Muscle layer of duodenum (tissue), 2 donors: Measurements from ENCODE around the gene CLC.

Experiments used
- H3K27ac ChIP-seq: one replicate; pipeline ENCODE4 v1.7.0; 2013; ENCODE audit warnings: mild to moderate bottlenecking, low read length
- H3K27me3 ChIP-seq: one replicate; pipeline ENCODE4 v1.7.0; 2013; ENCODE audit warnings: low read depth, mild to moderate bottlenecking, control low read depth, low read length
- H3K36me3 ChIP-seq, 2 donors: one replicate each; pipeline ENCODE4 v1.7.0; 2013; ENCODE audit warnings: low read length in 2 of 2, control low read depth in 1 of 2, mild to moderate bottlenecking in 1 of 2; ENCODE audit not compliant: insufficient read depth in 2 of 2, control insufficient read depth in 1 of 2
- H3K4me1 ChIP-seq, 2 donors: one replicate each; pipeline ENCODE4 v1.7.0; 2013; ENCODE audit warnings: low read length in 2 of 2, mild to moderate bottlenecking in 2 of 2, control low read depth in 1 of 2, moderate library complexity in 1 of 2; ENCODE audit not compliant: insufficient read depth in 2 of 2, control insufficient read depth in 1 of 2
- H3K4me3 ChIP-seq, 2 donors: one replicate each; pipeline ENCODE4 v1.7.0; 2013; ENCODE audit warnings: low read length in 2 of 2, low read depth in 1 of 2, mild to moderate bottlenecking in 1 of 2
- H3K9me3 ChIP-seq, 2 donors: one replicate each; pipeline ENCODE4 v1.7.0; 2013; ENCODE audit warnings: low read length in 2 of 2, control low read depth in 1 of 2, mild to moderate bottlenecking in 1 of 2; ENCODE audit not compliant: control insufficient read depth in 1 of 2
- donor health status: healthy.

CLC gene

GRCh38 chr19:39752390-39752789 lies 14.6 kb upstream of the CLC start:
- Histone ChIP-seq H3K9me3 (no peaks in the 10 kb centered on the region), H3K27me3 (no peaks in the 10 kb centered on the region), H3K4me1 (no peaks in the 10 kb centered on the region), H3K4me3 (no peak overlapping the region), H3K27ac (no peak overlapping the region), H3K36me3 (no peaks in the 10 kb centered on the region)

- Histone ChIP-seq H3K4me3 (no peak overlapping the region), H3K9me3 (no peaks in the 10 kb centered on the region), H3K4me1 (no peaks in the 10 kb centered on the region), H3K36me3 (no peaks in the 10 kb centered on the region), H3K27me3 (no peaks in the 10 kb centered on the region), H3K27ac (no peak overlapping the region)
Observed at GRCh38 chr19:39749981-39750380, 12.2 kb upstream of the CLC start.

GRCh38 chr19:39746836-39747529 lies 9.2 kb upstream of the CLC start:
- no peak overlapping the region for H3K4me3 ChIP-seq
- H3K36me3 ChIP-seq, result no peaks in the 10 kb centered on the region
- H3K27ac ChIP-seq, result no peak overlapping the region
- no peaks in the 10 kb centered on the region for H3K4me1 ChIP-seq
- no peaks in the 10 kb centered on the region for H3K9me3 ChIP-seq
- no peaks in the 10 kb centered on the region for H3K27me3 ChIP-seq

- Histone ChIP-seq H3K27me3 (no peaks in the 10 kb centered on the region), H3K4me3 (no peak overlapping the region), H3K27ac (no peak overlapping the region), H3K4me1 (no peaks in the 10 kb centered on the region), H3K9me3 (no peaks in the 10 kb centered on the region), H3K36me3 (no peaks in the 10 kb centered on the region)
Observed at GRCh38 chr19:39745643-39746042, 7.8 kb upstream of the CLC start.

- Histone ChIP-seq H3K4me3 (no peak overlapping the region), H3K27ac (no peak overlapping the region), H3K9me3 (no peaks in the 10 kb centered on the region), H3K27me3 (no peaks in the 10 kb centered on the region), H3K36me3 (no peaks in the 10 kb centered on the region), H3K4me1 (no peaks in the 10 kb centered on the region)
Observed at GRCh38 chr19:39740395-39740794, 2.6 kb upstream of the CLC start.

GRCh38 chr19:39738814-39739213 lies 985 bp upstream of the CLC start:
- H3K27me3 ChIP-seq, result no peaks in the 10 kb centered on the region
- H3K4me1 ChIP-seq, result no peaks in the 10 kb centered on the region
- no peak overlapping the region for H3K27ac ChIP-seq
- no peak overlapping the region for H3K4me3 ChIP-seq
- H3K9me3 ChIP-seq, result no peaks in the 10 kb centered on the region
- no peaks in the 10 kb centered on the region for H3K36me3 ChIP-seq

- no peak overlapping the region for H3K27ac ChIP-seq
- no peaks in the 10 kb centered on the region for H3K27me3 ChIP-seq
- H3K4me3 ChIP-seq, result no peak overlapping the region
- H3K4me1 ChIP-seq, result no peaks in the 10 kb centered on the region
- H3K36me3 ChIP-seq, result no peaks in the 10 kb centered on the region
- H3K9me3 ChIP-seq, result no peaks in the 10 kb centered on the region
Observed at GRCh38 chr19:39737351-39737750, 478 bp downstream of the CLC start.

GRCh38 chr19:39736088-39736487 lies 1.7 kb downstream of the CLC start:
- no peak overlapping the region for H3K27ac ChIP-seq
- no peaks in the 10 kb centered on the region for H3K9me3 ChIP-seq
- H3K27me3 ChIP-seq, result no peaks in the 10 kb centered on the region
- H3K4me3 ChIP-seq, result no peak overlapping the region
- H3K36me3 ChIP-seq, result no peaks in the 10 kb centered on the region
- H3K4me1 ChIP-seq, result no peaks in the 10 kb centered on the region

- Histone ChIP-seq H3K4me1 (no peaks in the 10 kb centered on the region), H3K4me3 (no peak overlapping the region), H3K27me3 (no peaks in the 10 kb centered on the region), H3K9me3 (no peaks in the 10 kb centered on the region), H3K36me3 (no peaks in the 10 kb centered on the region), H3K27ac (no peak overlapping the region)
Observed at GRCh38 chr19:39735688-39736087, 2.1 kb downstream of the CLC start.

- H3K27ac ChIP-seq, result no peak overlapping the region
- no peaks in the 10 kb centered on the region for H3K4me1 ChIP-seq
- no peaks in the 10 kb centered on the region for H3K9me3 ChIP-seq
- no peak overlapping the region for H3K4me3 ChIP-seq
- no peaks in the 10 kb centered on the region for H3K36me3 ChIP-seq
- H3K27me3 ChIP-seq, result no peaks in the 10 kb centered on the region
Observed at GRCh38 chr19:39733841-39734240, 4.0 kb downstream of the CLC start.

- H3K27ac ChIP-seq, result no peak overlapping the region
Observed at GRCh38 chr19:39731685-39732084, 6.1 kb downstream of the CLC start.

GRCh38 chr19:39729594-39729993 lies 8.2 kb downstream of the CLC start:
- H3K4me3 ChIP-seq, result no peak overlapping the region
- H3K9me3 ChIP-seq, result no peaks in the 10 kb centered on the region
- H3K36me3 ChIP-seq, result no peaks in the 10 kb centered on the region
- H3K27me3 ChIP-seq, result no peaks in the 10 kb centered on the region
- H3K4me1 ChIP-seq, result no peaks in the 10 kb centered on the region
- H3K27ac ChIP-seq, result no peak overlapping the region

More at GRCh38 chr19:39731685-39732084, 6.1 kb downstream of the CLC start:
- Histone ChIP-seq H3K9me3 (no peaks in the 10 kb centered on the region), H3K36me3 (no peaks in the 10 kb centered on the region), H3K4me1 (no peaks in the 10 kb centered on the region), H3K27me3 (no peaks in the 10 kb centered on the region), H3K4me3 (no peak overlapping the region)
